CD4-positive, alpha-beta T cell treated with Interleukin-17A for 4 hours (primary cell): ENCODE results near the gene EMID1.
A peak's percentile ranks its signal among the peaks of the same experiment; 100 is the strongest.
"Not testable (repeated sequence)": the region's sequence is repeated elsewhere in the genome, so short reads cannot be mapped to it uniquely, and the experiment has no call there.

Experiments
- DNase-seq: peaks from one replicate; pipeline ENCODE4 v3.0.0-alpha.2; 2020; ENCODE audit warnings: mixed read lengths

Gene EMID1

DNA sequence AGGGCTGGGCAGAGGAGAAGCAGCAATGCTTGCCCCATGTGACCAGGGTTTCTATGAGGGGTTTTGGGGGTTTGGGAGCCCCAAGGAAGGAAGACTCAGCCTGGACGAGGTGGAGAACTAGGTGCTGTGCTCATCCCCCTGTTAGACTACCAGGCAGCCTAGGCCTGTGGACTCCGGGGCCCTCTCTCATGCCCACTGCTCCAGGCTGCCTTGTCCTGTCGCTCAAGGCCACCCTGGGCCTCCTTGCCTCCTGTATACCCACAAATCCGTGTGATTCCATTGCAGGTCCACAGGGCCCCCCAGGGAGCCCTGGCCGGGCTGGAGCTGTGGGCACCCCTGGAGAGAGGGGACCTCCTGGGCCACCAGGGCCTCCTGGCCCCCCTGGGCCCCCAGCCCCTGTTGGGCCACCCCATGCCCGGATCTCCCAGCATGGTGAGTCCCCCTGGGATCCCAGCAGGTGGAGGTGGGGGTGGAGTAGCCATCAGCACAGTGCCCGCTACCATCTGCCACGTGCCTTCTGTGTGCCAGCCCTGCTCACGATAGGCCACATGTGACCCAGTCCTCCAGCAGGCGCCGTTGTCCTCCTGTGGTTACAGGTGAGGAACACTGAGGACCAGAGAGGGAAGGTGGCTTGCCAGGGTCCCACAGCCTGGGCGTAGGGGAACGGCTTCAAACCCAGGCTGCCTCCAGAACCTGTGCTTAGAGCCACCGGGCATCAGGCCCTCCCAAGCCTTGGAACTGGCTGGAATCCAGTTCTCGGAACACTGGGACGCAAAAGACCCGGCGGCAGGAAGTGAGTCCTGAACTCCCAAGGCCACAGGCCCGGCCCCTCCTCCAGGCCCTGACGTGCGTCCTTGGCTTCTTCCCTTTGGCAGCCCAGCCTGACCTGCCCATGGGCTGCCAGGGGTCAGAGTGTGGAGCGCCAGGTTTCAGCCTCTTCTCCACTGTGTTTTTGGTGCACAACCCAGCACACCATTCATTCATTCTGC lies 26.6 kb downstream of the EMID1 start:
- no peak for DNase-seq

DNA sequence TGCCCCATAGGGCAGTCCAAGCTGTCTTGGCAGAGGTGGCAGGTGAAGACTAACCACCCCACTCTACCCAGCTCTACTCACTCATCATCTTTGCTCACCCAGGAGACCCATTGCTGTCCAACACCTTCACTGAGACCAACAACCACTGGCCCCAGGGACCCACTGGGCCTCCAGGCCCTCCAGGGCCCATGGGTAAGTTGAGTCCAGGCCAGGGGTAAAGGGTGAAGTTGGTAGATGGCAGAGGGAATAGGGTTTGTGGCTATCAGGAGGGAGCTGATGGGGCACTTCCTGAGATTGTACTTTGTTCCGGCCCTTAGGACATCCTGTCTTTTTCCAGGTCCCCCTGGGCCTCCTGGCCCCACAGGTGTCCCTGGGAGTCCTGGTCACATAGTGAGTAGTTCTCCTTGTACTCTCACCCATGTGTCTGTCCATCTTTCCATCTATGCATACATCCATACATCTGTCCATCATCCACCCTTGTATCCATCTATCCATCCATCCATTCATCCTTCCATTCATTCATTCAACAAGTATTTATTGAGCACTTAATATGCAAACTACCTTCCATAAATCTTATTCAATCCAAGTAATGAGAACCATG lies 27.7 kb downstream of the EMID1 start:
- DNase-seq, result no peak

DNA sequence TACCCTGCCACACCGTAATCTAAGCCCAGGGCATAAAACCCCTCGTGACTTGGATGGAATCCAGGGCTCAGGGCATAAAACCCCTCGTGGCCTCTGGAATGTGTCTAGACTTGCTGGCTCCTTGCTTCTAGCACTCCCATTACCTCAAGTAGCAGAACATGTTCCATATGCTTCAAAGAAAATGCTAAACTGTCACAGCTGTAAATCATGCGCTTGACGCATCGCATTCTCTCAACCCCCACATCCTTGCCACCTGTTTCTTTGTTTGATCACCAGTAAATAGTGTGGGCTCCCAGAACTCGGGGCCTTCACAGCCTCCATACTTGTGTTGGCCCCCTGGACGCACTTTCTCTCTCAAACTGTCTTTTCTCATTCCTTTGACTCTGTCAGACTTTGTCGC lies 34.8 kb downstream of the EMID1 start:
- not testable (repeated sequence) for DNase-seq

DNA sequence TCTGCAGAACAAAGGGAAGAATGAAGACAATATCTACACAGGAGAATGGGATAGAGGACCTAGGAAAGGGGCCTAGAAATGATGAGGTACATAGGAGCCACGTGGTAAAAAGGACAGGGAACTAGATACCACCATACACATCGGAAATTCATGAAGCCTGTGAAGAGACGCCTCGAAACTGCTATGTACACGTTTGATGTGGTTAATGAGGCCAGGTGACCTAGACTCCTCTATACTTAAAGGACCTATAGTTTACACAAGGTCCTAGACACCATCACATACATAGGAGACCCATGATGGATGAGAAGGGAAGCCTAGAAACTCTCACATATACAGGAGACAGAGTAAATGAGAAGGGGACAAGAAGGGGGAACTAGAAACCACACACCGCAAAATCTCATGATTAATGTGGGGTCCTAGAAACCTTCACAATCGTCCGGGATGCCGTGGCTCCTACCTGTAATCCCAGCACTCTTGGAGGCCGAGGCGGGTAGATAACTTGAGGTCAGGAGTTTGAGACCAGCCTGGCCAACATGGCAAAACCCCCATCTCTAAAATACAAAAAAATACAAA lies 38.3 kb downstream of the EMID1 start:
- no peak for DNase-seq

DNA sequence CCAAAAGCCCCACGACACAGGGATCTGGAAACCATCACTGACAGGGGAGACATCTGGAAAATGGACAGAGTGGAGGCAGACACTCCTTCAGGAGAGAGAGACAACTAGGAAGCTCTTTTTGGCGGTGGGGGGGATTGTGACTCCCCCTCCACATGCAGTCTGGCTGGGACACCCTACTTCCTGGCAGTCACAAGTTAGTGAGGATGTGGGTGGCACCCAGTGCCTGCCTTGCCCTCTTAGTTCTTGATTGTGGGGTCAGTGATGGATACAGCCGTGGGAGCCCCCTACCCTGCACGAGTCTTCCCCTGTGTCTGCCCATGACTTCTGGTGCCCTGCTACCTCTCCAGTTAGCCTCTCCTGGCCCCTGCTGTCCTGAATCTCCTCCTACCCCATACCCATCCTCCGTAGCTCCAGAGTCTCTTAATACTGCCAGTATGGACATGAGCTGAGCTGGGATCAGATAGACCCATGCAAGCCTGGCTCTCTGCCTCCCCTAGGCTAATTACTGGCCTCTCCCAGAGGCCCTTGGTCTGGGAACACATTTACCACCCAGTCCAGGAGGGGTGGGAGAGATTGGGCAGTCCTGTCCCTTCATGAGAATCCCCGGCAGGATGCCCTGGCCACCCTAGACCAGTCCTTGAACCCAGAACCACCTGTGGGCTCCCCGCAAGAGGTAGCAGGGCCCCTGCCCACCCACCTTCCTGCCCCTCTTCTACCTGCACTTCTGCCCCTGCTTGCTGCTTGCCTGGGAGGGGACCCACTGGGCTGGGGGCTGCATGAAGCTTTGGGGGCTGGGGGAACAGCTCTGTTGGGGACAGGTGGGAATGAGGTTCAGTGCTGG lies 39.3 kb downstream of the EMID1 start:
- no peak for DNase-seq

DNA sequence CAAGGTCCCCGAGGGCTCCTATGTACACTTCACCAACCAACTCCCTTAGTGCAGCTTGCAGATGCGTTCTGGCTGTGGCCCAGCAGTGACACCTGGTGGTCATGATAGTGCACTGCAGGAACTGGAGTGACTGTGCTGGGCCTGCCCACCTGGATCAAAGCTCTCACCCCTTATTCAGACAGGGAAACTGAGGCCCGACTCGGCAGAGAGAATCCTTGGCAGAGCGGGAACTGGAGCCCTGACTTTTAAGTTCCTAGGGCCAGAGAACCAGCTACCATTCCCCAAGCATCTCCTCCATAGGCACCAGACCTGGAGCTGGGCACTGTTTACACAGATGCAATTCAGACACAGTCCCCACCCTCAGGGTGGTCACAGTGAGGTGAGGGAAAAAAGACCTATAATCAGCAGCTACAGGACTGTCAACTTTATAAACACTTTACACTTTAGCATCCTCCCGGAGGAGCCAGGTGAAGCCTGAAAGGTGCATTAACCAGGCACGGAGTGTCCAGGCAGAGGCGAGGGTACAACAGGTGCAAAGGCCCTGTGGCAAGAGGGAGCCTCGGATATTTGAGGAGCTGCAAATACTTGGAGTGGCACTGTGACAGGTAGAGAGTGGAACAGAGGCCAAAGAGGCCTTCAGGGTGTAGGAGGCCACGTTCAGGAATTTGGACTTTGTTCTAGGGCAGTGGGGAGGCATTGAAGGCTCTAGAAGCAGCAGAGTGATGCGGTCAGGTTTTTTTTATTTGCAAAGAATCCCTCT lies 40.1 kb downstream of the EMID1 start:
- peak; percentile 69 for DNase-seq

DNA sequence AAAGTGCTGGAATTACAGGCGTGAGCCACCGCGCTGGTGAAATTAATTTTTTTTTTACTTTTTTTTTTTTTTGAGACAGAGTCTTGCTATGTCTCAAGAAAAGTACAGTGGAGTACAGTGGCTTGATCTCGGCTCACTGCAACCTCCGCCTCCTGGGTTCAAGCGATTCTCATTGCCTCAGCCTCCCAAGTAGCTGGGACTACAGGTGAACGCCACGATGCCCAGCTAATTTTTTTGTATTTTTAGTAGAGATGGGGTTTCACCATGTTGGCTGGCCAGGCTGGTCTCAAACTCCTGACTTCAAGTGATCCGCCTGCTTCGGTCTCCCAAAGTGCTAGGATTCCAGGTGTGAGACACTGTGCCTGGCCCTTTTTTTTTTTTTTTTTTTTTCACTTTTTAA lies 42.2 kb downstream of the EMID1 start:
- not testable (repeated sequence) for DNase-seq

DNA sequence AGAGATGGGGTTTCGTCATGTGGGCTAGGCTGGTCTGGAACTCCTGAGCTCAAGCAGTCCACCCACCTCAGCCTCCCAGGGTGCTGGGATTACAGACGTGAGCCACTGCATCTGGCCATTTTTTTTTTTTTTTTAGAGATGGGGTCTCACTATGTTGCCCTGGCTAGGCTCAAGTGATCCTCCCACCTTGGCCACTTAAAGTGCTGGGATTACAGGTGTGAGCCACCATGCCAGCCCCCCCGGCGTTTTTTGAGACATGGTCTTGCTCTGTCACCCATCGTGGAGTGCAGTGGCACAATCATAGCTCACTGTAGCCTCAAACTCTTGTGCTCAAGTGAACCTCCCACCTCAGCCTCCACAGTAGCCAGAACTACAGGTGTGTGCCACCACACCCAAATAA lies 45.6 kb downstream of the EMID1 start:
- no peak for DNase-seq

DNA sequence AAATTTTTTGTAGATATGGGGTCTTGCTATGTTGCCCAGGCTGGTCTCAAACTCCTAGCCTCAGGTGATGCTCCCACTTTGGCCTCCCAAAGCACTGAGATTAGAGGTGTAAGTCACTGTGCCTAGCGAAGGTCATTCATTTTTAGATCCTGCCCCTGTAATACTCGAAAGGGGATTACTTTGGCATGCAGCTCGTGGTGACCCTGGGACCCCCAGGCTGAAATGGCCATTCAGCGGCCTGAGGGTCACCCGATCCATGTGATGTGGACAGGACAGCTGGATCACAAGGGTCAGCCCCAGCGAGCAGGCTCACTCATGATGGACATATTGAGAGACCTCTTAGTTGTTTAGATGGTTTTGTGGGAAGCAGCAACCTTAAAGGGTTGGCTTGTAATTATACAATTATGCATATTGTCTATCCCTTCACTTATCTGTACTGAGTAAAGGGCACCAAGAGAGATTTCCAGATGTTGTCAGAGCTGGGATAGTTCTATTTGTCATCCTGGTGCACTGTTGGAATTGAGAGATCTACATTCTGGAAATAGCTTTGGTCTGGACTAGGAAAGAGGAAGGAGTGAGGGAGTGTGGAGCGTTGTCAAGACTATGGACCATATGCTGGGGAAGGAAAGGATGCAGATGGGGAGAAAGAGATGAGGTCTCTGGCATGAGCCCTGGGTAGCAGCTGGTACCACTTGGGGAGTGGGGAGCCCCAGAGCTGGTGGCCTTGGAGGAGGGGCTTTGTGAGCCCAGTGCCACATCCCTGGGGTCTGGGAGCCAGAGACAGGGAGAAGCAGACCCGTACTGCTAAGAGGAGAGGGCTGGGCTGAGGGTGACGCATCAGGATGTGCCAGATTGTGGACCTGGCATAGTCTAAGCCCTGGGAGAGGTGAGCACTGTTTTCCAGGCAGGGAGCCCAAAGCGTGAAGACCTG lies 46.5 kb downstream of the EMID1 start:
- no peak for DNase-seq

DNA sequence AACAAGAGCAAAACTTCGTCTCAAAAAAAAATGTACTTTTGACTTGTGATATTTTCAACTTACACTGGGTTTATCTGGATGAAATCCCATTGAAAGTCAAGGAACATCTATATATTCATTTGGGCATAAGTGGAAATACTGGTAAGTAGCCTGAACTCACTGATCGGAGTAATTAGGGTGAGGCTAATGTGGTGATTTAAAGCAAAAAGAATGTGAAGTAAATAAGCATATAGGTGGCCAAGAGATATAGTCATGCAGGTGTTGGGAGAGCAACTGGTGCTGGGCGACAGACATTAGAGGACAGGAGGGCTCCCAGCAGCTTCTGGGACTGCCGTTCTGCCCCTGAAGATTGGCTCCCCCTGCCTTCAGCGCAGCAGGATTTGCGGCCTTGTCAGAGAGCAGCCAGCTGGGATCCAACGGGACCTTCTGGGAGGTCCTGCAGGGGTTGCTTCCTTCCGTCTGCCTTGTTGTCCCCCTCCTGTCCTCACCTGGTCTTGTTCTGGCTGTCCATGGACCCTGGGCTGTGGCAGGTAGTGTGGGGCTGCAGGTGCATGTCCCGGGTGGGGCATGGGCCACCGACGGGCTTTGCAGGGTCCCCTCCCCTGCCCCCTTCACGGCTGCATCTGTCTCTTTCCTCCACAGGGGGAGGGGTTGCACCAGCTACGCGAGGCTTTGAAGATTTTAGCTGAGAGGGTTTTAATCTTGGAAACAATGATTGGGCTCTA lies 48.0 kb downstream of the EMID1 start:
- DNase-seq, result no peak

DNA sequence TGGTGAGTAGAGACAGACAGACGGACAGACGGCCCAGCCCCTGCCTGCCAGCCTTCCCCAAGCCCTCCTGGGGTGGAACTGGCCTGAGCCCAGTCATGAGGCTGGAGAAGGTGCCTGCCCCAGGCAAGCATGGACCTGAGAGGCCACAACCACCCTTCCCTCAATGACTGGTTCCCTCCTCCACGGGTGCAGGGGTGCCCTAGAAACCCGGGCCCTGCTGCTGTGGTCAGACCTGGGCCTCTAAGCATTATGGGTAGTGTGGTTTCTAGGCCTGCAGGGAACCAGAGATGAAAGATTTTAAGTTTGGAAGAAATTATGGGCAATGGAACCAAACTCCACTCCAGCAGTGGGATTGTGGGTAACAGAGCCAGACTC lies 48.6 kb downstream of the EMID1 start:
- no peak for DNase-seq

DNA sequence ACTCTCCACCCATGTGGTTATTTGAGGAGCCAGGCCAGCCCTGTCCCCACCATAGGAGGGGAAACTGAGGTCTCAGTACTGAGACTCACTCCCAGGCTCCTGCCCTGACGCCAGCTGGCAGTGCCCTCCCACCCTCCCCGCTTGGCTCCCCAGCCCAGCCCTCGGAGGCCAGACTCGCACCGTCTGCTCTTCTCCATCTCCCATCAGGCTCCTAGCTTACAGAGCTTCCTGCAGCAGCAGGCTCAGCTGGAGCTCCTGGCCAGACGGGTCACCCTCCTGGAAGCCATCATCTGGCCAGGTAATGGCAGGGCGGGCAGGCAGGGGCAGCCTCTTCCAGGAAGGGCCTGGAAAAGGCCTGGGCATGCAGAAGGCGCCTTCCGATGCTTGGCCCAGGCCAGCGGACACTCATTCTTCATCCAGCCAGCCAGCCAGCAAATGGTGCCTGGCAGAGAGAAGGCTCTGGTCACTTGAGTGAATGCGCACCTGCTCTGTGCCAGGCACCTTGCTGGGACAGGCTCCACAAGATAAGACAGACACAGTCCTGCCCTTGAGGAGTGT lies 49.4 kb downstream of the EMID1 start:
- DNase-seq, result no peak

DNA sequence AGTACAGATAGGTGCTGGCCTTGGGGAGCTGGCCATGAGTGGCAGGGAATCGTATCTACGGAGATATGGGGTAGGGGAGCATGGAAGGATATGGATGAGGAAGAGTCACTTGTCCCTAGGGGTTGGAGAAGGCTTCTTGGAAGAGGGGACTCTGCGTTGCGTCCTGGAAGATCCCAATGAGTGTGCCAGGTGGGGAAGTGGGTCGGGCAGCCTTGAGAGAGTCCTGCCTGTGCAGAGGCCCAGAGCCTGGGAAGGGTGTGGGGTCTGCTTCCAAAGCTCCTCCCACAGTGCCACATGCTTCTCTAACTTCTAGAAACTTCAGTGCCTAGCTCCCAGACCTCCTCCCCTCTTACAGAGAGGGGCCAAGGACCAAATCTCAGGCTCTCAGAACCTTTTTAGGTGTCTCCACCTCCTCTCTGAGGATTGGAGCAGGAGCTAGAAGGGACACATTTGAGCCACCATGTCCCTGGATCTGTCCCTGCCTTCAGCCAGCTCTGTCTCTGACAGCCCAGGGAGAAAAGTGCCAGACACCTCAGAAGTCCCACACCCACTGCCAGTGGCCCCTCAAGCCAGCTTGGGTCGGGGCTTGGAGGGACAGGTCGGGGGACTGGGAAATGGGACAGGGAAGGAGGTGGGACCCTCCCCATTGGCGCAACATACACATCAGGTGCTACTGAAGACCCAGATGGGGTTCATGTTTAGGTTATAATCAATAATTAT lies 51.1 kb downstream of the EMID1 start:
- no peak for DNase-seq

DNA sequence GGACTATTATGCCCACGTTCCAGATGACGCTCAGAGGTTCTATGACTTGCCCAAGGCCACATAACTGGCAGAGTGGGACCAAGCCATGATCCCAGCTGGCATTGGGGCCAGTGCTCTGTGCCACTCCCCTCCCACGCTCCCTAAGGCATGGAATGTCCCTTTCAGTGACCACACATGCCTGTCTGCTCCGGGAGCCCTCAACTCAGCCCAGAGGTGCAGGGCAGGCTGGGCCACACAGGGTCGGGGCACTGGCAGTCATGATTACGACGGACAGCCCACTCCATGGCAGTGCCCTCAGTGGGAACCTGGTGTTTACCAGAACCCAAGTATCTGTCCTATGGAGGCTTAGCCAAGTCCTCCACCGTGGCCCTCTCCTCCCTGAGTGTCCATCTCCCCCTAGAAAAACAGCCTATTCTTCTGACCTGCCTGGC lies 52.1 kb downstream of the EMID1 start:
- no peak for DNase-seq

DNA sequence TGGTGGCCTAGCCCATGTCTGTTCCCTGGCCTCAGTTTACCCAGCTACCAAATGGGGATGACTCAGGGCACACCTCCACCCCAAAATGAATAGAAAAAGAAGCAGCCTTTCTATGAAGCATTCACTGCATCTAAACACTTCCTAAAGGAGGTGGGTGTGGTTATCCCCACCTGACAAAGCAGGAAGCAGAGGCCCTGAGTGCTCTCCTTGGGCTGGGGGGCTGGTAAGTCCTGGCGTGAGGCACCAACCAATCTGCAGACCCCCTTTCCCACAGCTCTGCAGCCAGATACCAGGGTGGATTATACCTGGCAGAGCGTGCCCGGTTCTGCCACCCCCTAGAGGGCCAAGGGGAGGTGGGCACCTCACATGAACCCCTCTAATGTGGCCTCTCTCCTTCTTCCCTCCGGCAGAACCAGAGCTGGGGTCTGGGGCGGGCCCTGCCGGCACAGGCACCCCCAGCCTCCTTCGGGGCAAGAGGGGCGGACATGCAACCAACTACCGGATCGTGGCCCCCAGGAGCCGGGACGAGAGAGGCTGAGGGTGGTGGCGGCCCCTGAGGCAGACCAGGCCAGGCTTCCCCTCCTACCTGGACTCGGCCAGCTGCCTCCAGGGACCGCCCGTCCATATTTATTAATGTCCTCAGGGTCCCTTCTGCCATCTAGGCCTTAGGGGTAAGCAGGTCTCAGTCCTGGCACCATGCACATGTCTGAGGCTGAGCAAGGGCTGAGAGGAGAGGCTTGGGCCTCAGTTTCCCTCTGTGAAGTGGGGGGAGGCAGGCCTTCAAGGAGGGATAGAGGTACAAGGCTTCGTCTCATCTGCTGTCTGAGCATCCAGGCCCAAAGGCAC lies 52.9 kb downstream of the EMID1 start:
- DNase-seq, result no peak

DNA sequence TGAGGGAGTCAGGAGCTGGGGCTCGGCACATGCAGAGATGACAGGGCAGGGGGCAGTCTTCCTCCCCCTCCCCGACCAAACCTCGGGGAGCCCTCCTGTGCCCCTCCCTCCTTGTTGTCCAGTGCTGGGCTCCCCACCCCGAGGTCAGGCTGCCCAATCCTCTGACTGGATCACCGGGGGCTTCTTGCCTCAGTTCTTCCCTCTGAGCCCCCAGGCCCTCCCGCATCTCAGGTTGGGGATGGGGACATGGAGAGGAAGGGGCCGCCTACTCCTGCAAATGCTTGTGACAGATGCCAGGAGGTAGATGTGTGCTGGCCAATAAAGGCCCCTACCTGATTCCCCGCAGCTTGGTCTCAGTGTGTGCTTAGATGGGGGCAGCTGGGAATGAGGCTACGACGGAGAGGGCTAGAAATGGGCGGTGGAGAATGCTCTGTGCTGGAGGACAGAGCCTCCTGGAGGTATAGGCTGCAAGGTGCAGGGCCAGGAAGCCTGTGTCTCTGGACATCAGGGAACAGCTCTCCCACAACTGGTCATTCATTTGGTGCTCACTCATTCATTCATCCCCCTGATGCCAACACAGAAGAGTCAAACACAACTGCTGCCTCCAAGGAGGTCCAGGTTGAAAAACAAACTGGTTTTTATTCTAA lies 53.7 kb downstream of the EMID1 start:
- DNase-seq, result no peak

DNA sequence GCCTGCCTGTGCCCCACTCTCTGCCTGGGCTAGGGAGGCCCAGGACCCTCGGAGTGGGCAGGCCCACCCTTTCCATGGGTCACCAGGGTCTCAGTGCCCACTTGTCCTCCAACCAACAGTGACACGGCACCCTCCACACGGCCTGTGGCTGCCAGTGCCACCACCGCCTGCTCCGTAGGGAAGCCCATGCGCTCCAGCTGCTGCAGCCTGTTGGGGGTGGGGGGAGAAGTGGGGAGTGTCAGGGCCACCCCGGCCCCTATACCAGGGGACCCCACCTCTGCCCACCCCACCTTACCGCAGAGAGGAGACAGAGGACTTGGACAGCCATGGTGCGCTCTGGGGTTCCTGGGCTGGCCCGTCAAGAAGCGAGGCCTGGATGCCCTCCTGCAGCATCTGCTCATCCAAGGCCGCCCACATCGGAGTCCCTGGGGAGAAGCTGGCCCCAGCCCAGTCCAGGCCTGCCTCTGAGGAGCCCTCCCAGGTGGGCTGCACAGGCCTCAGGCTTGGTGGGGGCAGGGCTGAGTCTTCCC lies 54.4 kb downstream of the EMID1 start:
- no peak for DNase-seq
